ENCODE measurements around the gene EN2. TPM values are rescaled to one million over a fixed set of nuclear protein-coding genes. Genes with fewer than 3 reads are reported as not detected.
A peak's percentile ranks its signal among the peaks of the same experiment; 100 is the strongest.

EN2 gene
- total RNA-seq, 2 donors from 2014 or later: not detected

- DNase-seq: peak; percentile 71
- H3K27me3 Mint-ChIP-seq (ENCODE audit: insufficient read depth): peaks cover 97% of the 10 kb centered on the region
- Histone ChIP-seq H3K27ac (ENCODE audit: low read depth, low read length) (peak overlapping the region; percentile 5), H3K27me3 (ENCODE audit: control insufficient read depth, insufficient read depth, low read length, poor library complexity, severe bottlenecking) (peaks cover 100% of the 10 kb centered on the region), H3K36me3 (ENCODE audit: control insufficient read depth, insufficient read depth, low read length) (no peaks in the 10 kb centered on the region), H3K4me3 (ENCODE audit: low read length) (no peak overlapping the region), H3K9ac (ENCODE audit: extremely low read depth, low read length, poor library complexity, severe bottlenecking) (no peak overlapping the region), H3K9me3 (ENCODE audit: control insufficient read depth, low read length) (no peaks in the 10 kb centered on the region), H3K4me1 (ENCODE audit: control insufficient read depth, insufficient read depth, low read length) (no peaks in the 10 kb centered on the region)
- no peak overlapping the region for H3K27ac Mint-ChIP-seq
- WGBS, 2 experiments (ENCODE audit: insufficient coverage in 1 of 2, insufficient read length in 1 of 2): 0 to 5% methylated on average over 6 to 13 of the region's 14 CpGs
- TF ChIP-seq CTCF (conservative IDR thresholded peaks at IDR 0.05): no peak
- H3K36me3 Mint-ChIP-seq (ENCODE audit: low read depth): no peaks in the 10 kb centered on the region
- H3K4me1 Mint-ChIP-seq: peaks cover 25% of the 10 kb centered on the region
- no peak overlapping the region for H3K4me3 Mint-ChIP-seq
- H3K9me3 Mint-ChIP-seq: no peaks in the 10 kb centered on the region
Measured at GRCh38 chr7:155506854-155507337, 49.0 kb downstream of the EN2 start.

- H3K27me3 Mint-ChIP-seq (ENCODE audit: insufficient read depth): peaks cover 98% of the 10 kb centered on the region
- Histone ChIP-seq H3K27me3 (ENCODE audit: control insufficient read depth, insufficient read depth, low read length, poor library complexity, severe bottlenecking) (peaks cover 100% of the 10 kb centered on the region), H3K4me3 (ENCODE audit: low read length) (no peak overlapping the region), H3K4me1 (ENCODE audit: control insufficient read depth, insufficient read depth, low read length) (no peaks in the 10 kb centered on the region), H3K9me3 (ENCODE audit: control insufficient read depth, low read length) (no peaks in the 10 kb centered on the region), H3K27ac (ENCODE audit: low read depth, low read length) (no peak overlapping the region), H3K9ac (ENCODE audit: extremely low read depth, low read length, poor library complexity, severe bottlenecking) (no peak overlapping the region), H3K36me3 (ENCODE audit: control insufficient read depth, insufficient read depth, low read length) (no peaks in the 10 kb centered on the region)
- no peak overlapping the region for H3K4me3 Mint-ChIP-seq
- TF ChIP-seq CTCF (conservative IDR thresholded peaks at IDR 0.05): no peak
- no peaks in the 10 kb centered on the region for H3K36me3 Mint-ChIP-seq (ENCODE audit: low read depth)
- 19% methylated on average over 4 of the region's 4 CpGs; no CpG with 5 or more reads in 1 of the 2 experiments for WGBS, 2 experiments (ENCODE audit: insufficient coverage in 1 of 2, insufficient read length in 1 of 2)
- peak; percentile 5 for DNase-seq
- no peak overlapping the region for H3K27ac Mint-ChIP-seq
- H3K4me1 Mint-ChIP-seq: peaks cover 23% of the 10 kb centered on the region
- no peaks in the 10 kb centered on the region for H3K9me3 Mint-ChIP-seq
Measured at GRCh38 chr7:155507576-155507975, 49.6 kb downstream of the EN2 start.

GRCh38 chr7:155508376-155509358 is 50.7 kb downstream of the EN2 start:
- Mint-ChIP-seq H3K36me3 (ENCODE audit: low read depth) (no peaks in the 10 kb centered on the region), H3K27me3 (ENCODE audit: insufficient read depth) (peaks cover 98% of the 10 kb centered on the region), H3K4me3 (peak overlapping the region; percentile 66), H3K27ac (no peak overlapping the region), H3K9me3 (no peaks in the 10 kb centered on the region), H3K4me1 (peaks cover 23% of the 10 kb centered on the region)
- peak overlapping the region; percentile 73 for H3K4me3 ChIP-seq (ENCODE audit: low read length)
- H3K27ac ChIP-seq (ENCODE audit: low read depth, low read length): peak overlapping the region; percentile 94
- DNase-seq: peak; percentile 53
- no peak overlapping the region for H3K9ac ChIP-seq (ENCODE audit: extremely low read depth, low read length, poor library complexity, severe bottlenecking)
- H3K4me1 ChIP-seq (ENCODE audit: control insufficient read depth, insufficient read depth, low read length): no peaks in the 10 kb centered on the region
- TF ChIP-seq CTCF (conservative IDR thresholded peaks at IDR 0.05): no peak
- WGBS, 2 experiments (ENCODE audit: insufficient coverage in 1 of 2, insufficient read length in 1 of 2): 2 to 5% methylated on average over 21 to 29 of the region's 29 CpGs
- H3K27me3 ChIP-seq (ENCODE audit: control insufficient read depth, insufficient read depth, low read length, poor library complexity, severe bottlenecking): peaks cover 100% of the 10 kb centered on the region
- no peaks in the 10 kb centered on the region for H3K9me3 ChIP-seq (ENCODE audit: control insufficient read depth, low read length)
- H3K36me3 ChIP-seq (ENCODE audit: control insufficient read depth, insufficient read depth, low read length): no peaks in the 10 kb centered on the region

Measured in endodermal cell (in vitro differentiated cells).